Activated CD4-positive, alpha-beta memory T cell treated with anti-CD3 and anti-CD28 coated beads, Interleukin-2, amount 10 ng/mL, durations not matched to agents 7 days and 5 days (primary cell): ENCODE measurements around the gene NFATC1. TPM values are rescaled to one million over a fixed set of nuclear protein-coding genes. Genes with fewer than 3 reads are reported as not detected.

Experiments used
- CTCF ChIA-PET: fragments of 350-600 bp; sonication (Branson Sonifier 250); formaldehyde crosslinking; loops from one replicate; lab custom pipeline; 2021; ENCODE audit warnings: antibody characterized with exemption, inconsistent platforms; lab: Charles Lee
- POLR2A ChIA-PET: fragments of 350-600 bp; sonication (Branson Sonifier 250); formaldehyde crosslinking; loops from one replicate; lab custom pipeline; 2021; ENCODE audit warnings: antibody characterized with exemption; lab: Charles Lee
- DNase-seq: peaks from one replicate; pipeline ENCODE4 v3.0.0-alpha.2; 2020
- H3K27ac Mint-ChIP-seq: one replicate; pipeline ENCODE4 v1.8.0; 2021; ENCODE audit warnings: mild to moderate bottlenecking, mixed read lengths
- H3K27me3 Mint-ChIP-seq: one replicate; pipeline ENCODE4 v1.8.0; 2021; ENCODE audit warnings: mixed read lengths
- H3K36me3 Mint-ChIP-seq: one replicate; pipeline ENCODE4 v1.8.0; 2021; ENCODE audit warnings: low read depth, mixed read lengths
- H3K4me1 Mint-ChIP-seq: one replicate; pipeline ENCODE4 v1.8.0; 2021; ENCODE audit warnings: mixed read lengths
- H3K4me3 Mint-ChIP-seq: one replicate; pipeline ENCODE4 v1.8.0; 2021; ENCODE audit warnings: mild to moderate bottlenecking, mixed read lengths
- H3K9me3 Mint-ChIP-seq: one replicate; pipeline ENCODE4 v1.8.0; 2021; ENCODE audit warnings: mixed read lengths
- total RNA-seq, 2 experiments: library from RNA; stranded (reverse); gene quantifications; one replicate each; pipeline ENCODE4 v1.2.3, GENCODE V29; 2021

NFATC1 gene
- total RNA-seq, 2 experiments from 2014 or later: 43.8 to 44.5 TPM

- Mint-ChIP-seq H3K9me3 (no peaks in the 10 kb centered on the region), H3K4me3 (no peak overlapping the region), H3K27me3 (no peaks in the 10 kb centered on the region), H3K4me1 (peaks cover 86% of the 10 kb centered on the region), H3K27ac (peak overlapping the region; percentile 70), H3K36me3 (no peaks in the 10 kb centered on the region)
- CTCF ChIA-PET: no interaction called here
- peak; percentile 12 for DNase-seq
- POLR2A ChIA-PET: interaction anchor here (1.1 kb wide), 2 partner anchors 116 to 124 kb away, joined by 3 read pairs; no protein-coding TSS in a partner anchor
Measured at GRCh38 chr18:79520478-79521390, 125.0 kb downstream of the NFATC1 start.

- CTCF ChIA-PET: no interaction called here
- peaks cover 80% of the 10 kb centered on the region for H3K4me1 Mint-ChIP-seq
- no peaks in the 10 kb centered on the region for H3K36me3 Mint-ChIP-seq
- no peaks in the 10 kb centered on the region for H3K9me3 Mint-ChIP-seq
- no peak overlapping the region for H3K4me3 Mint-ChIP-seq
- no peaks in the 10 kb centered on the region for H3K27me3 Mint-ChIP-seq
- DNase-seq: peak; percentile 15
- peak overlapping the region; percentile 88 for H3K27ac Mint-ChIP-seq
- POLR2A ChIA-PET: no interaction called here
Measured at GRCh38 chr18:79521416-79522205, 125.9 kb downstream of the NFATC1 start.

GRCh38 chr18:79522451-79523205 lies 126.9 kb downstream of the NFATC1 start:
- ChIA-PET CTCF (interaction anchor here (1.5 to 2.3 kb wide), 5 partner anchors 117 to 143 kb away, joined by 4 to 15 read pairs (median 8); no protein-coding TSS in a partner anchor), POLR2A (interaction anchor here (0.9 to 2.9 kb wide), 9 partner anchors 11 to 465 kb away, joined by 3 to 40 read pairs (median 4); partner anchors contain the start of genes NFATC1 and TXNL4A)
- peak; percentile 69 for DNase-seq
- H3K27me3 Mint-ChIP-seq: no peaks in the 10 kb centered on the region
- peaks cover 70% of the 10 kb centered on the region for H3K4me1 Mint-ChIP-seq
- H3K36me3 Mint-ChIP-seq: peaks cover 3% of the 10 kb centered on the region
- peak overlapping the region; percentile 65 for H3K4me3 Mint-ChIP-seq
- peak overlapping the region; percentile 88 for H3K27ac Mint-ChIP-seq
- H3K9me3 Mint-ChIP-seq: no peaks in the 10 kb centered on the region

GRCh38 chr18:79523206-79523735 lies 127.5 kb downstream of the NFATC1 start:
- POLR2A ChIA-PET: interaction anchor here (0.9 to 2.9 kb wide), 10 partner anchors 11 to 464 kb away, joined by 3 to 40 read pairs (median 4); partner anchors contain the start of genes NFATC1 and TXNL4A

GRCh38 chr18:79523736-79524180 lies 128.0 kb downstream of the NFATC1 start:
- Mint-ChIP-seq H3K4me3 (peak overlapping the region; percentile 65), H3K4me1 (peaks cover 60% of the 10 kb centered on the region), H3K27me3 (no peaks in the 10 kb centered on the region), H3K9me3 (no peaks in the 10 kb centered on the region), H3K27ac (peak overlapping the region; percentile 88), H3K36me3 (peaks cover 11% of the 10 kb centered on the region)
- ChIA-PET CTCF (interaction anchor here (0.6 to 2.3 kb wide), 10 partner anchors 16 to 160 kb away, joined by 3 to 15 read pairs (median 6); no protein-coding TSS in a partner anchor), POLR2A (interaction anchor here (0.6 to 2.9 kb wide), 9 partner anchors 12 to 464 kb away, joined by 3 to 40 read pairs (median 4); partner anchors contain the start of genes NFATC1 and TXNL4A)
- peak; percentile 80 for DNase-seq

More at GRCh38 chr18:79523206-79523735, 127.5 kb downstream of the NFATC1 start:
- peak overlapping the region; percentile 88 for H3K27ac Mint-ChIP-seq
- no peaks in the 10 kb centered on the region for H3K9me3 Mint-ChIP-seq
- peak; percentile 49 for DNase-seq
- peaks cover 64% of the 10 kb centered on the region for H3K4me1 Mint-ChIP-seq
- CTCF ChIA-PET: interaction anchor here (0.6 to 2.3 kb wide), 7 partner anchors 15 to 159 kb away, joined by 3 to 15 read pairs (median 6); no protein-coding TSS in a partner anchor
- H3K36me3 Mint-ChIP-seq: peaks cover 8% of the 10 kb centered on the region
- H3K4me3 Mint-ChIP-seq: peak overlapping the region; percentile 65
- H3K27me3 Mint-ChIP-seq: no peaks in the 10 kb centered on the region

GRCh38 chr18:79524181-79525078 lies 128.7 kb downstream of the NFATC1 start:
- peak overlapping the region; percentile 63 for H3K4me3 Mint-ChIP-seq
- CTCF ChIA-PET: interaction anchor here (0.6 to 2.3 kb wide), 8 partner anchors 16 to 160 kb away, joined by 3 to 15 read pairs (median 6); no protein-coding TSS in a partner anchor
- H3K27me3 Mint-ChIP-seq: no peaks in the 10 kb centered on the region
- peaks cover 14% of the 10 kb centered on the region for H3K36me3 Mint-ChIP-seq
- H3K9me3 Mint-ChIP-seq: no peaks in the 10 kb centered on the region
- peaks cover 57% of the 10 kb centered on the region for H3K4me1 Mint-ChIP-seq
- DNase-seq: peak; percentile 49
- POLR2A ChIA-PET: interaction anchor here (0.6 to 2.9 kb wide), 7 partner anchors 18 to 156 kb away, joined by 3 to 40 read pairs (median 4); partner anchors contain the start of gene NFATC1
- peak overlapping the region; percentile 88 for H3K27ac Mint-ChIP-seq

- POLR2A ChIA-PET: interaction anchor here (1.2 to 1.3 kb wide), 2 partner anchors 9 to 12 kb away, joined by 3 to 4 read pairs; no protein-coding TSS in a partner anchor
- Mint-ChIP-seq H3K36me3 (peaks cover 14% of the 10 kb centered on the region), H3K4me1 (peaks cover 44% of the 10 kb centered on the region), H3K27ac (no peak overlapping the region), H3K9me3 (no peaks in the 10 kb centered on the region), H3K27me3 (no peaks in the 10 kb centered on the region), H3K4me3 (peak overlapping the region; percentile 21)
- CTCF ChIA-PET: interaction anchor here (1.0 to 6.0 kb wide), 5 partner anchors 9 to 150 kb away, joined by 3 to 44 read pairs (median 5); no protein-coding TSS in a partner anchor
- no peak for DNase-seq
Measured at GRCh38 chr18:79525556-79526467, 130.1 kb downstream of the NFATC1 start.

- ChIA-PET CTCF (interaction anchor here (1.0 to 6.0 kb wide), 2 partner anchors 128 to 147 kb away, joined by 5 to 44 read pairs; no protein-coding TSS in a partner anchor), POLR2A (interaction anchor here (1.2 to 1.3 kb wide), 2 partner anchors 10 to 13 kb away, joined by 3 to 4 read pairs; no protein-coding TSS in a partner anchor)
- peaks cover 14% of the 10 kb centered on the region for H3K36me3 Mint-ChIP-seq
- no peaks in the 10 kb centered on the region for H3K9me3 Mint-ChIP-seq
- no peaks in the 10 kb centered on the region for H3K27me3 Mint-ChIP-seq
- DNase-seq: no peak
- H3K27ac Mint-ChIP-seq: no peak overlapping the region
- H3K4me3 Mint-ChIP-seq: no peak overlapping the region
- H3K4me1 Mint-ChIP-seq: peaks cover 34% of the 10 kb centered on the region
Measured at GRCh38 chr18:79526468-79527460, 131.0 kb downstream of the NFATC1 start.

GRCh38 chr18:79527656-79528315 lies 132.1 kb downstream of the NFATC1 start:
- POLR2A ChIA-PET: no interaction called here
- no peak for DNase-seq
- Mint-ChIP-seq H3K4me3 (no peak overlapping the region), H3K4me1 (peaks cover 24% of the 10 kb centered on the region), H3K27me3 (no peaks in the 10 kb centered on the region), H3K9me3 (no peaks in the 10 kb centered on the region), H3K27ac (no peak overlapping the region), H3K36me3 (peaks cover 14% of the 10 kb centered on the region)
- CTCF ChIA-PET: interaction anchor here (6.0 kb wide), 1 partner anchor 148 kb away, joined by 44 read pairs; no protein-coding TSS in a partner anchor
